SK-N-SH (cell line): ENCODE data around the gene ABCC10. TPM values are rescaled to one million over a fixed set of nuclear protein-coding genes. Genes with fewer than 3 reads are reported as not detected.

Experiments
- CTCF ChIA-PET: fragments of 300-600, 350-600 bp; formaldehyde crosslinking; extraction: SDS; loops from one replicate; lab custom pipeline; 2021; lab: Yijun Ruan, JAX
- POLR2A ChIA-PET: fragments of 350-600 bp; sonication (Branson Sonifier 250); formaldehyde crosslinking; extraction: SDS; loops from one replicate; lab custom pipeline; 2020; ENCODE audit warnings: antibody characterized with exemption, inconsistent platforms; lab: Yijun Ruan, JAX
- DNase-seq: peaks from one replicate; pipeline ENCODE4 v3.0.0; 2012
- H2AFZ ChIP-seq: fragments of 200-600 bp; sonication (generic); 2 replicates; pipeline ENCODE4 v1.8.1; 2016; ENCODE audit warnings: antibody characterized with exemption, mild to moderate bottlenecking, low read depth
- H3F3A ChIP-seq: fragments of 200-600 bp; sonication (generic); replicated peaks from 2 replicates; pipeline ENCODE3; 2016; ENCODE audit warnings: antibody characterized with exemption, mild to moderate bottlenecking; ENCODE audit not compliant: insufficient read depth
- H3K27ac ChIP-seq, 2 experiments: fragments of 200-500 bp in 1 of 2; fragments of 200-600 bp in 1 of 2; sonication (Bioruptor generic) in 1 of 2; sonication (generic), shearing (Covaris generic) in 1 of 2; 2 replicates each; pipeline versions ENCODE4 v1.5.1 to v1.6.1; 2014 to 2016; ENCODE audit warnings: low read depth in 2 of 2, inconsistent platforms in 1 of 2, low read length in 1 of 2, mild to moderate bottlenecking in 1 of 2, mixed read lengths in 1 of 2
- H3K27me3 ChIP-seq: fragments of 200-600 bp; sonication (generic), shearing (Covaris generic); 2 replicates; pipeline ENCODE4 v1.6.1; 2016; ENCODE audit warnings: mixed run types; ENCODE audit not compliant: insufficient read depth
- H3K36me3 ChIP-seq, 2 experiments: fragments of 200-500 bp in 1 of 2; fragments of 200-600 bp in 1 of 2; sonication (Bioruptor generic) in 1 of 2; sonication (generic) in 1 of 2; replicated peaks in 1 of 2; 2 replicates each; pipeline versions ENCODE3 to v1.5.1; 2014 to 2016; ENCODE audit warnings: low read length in 1 of 2, mild to moderate bottlenecking in 1 of 2; ENCODE audit not compliant: insufficient read depth in 2 of 2, control insufficient read depth in 1 of 2
- H3K4me1 ChIP-seq, 2 experiments: fragments of 200-500 bp in 1 of 2; fragments of 200-600 bp in 1 of 2; sonication (Bioruptor generic) in 1 of 2; sonication (generic), shearing (Covaris generic) in 1 of 2; 2 replicates each; pipeline versions ENCODE4 v1.5.1 to v1.6.1; 2014 to 2016; ENCODE audit warnings: low read depth in 1 of 2, low read length in 1 of 2, mixed run types in 1 of 2; ENCODE audit not compliant: insufficient read depth in 2 of 2, control insufficient read depth in 1 of 2
- H3K4me2 ChIP-seq: fragments of 200-600 bp; sonication (generic), shearing (Covaris generic); 2 replicates; pipeline ENCODE4 v1.6.1; 2017; ENCODE audit warnings: mixed run types
- H3K4me3 ChIP-seq, 2 experiments: fragments of 200-500 bp in 1 of 2; fragments of 200-600 bp in 1 of 2; sonication (Bioruptor generic) in 1 of 2; sonication (generic), shearing (Covaris generic) in 1 of 2; 2 replicates each; pipeline versions ENCODE4 v1.5.1 to v1.8.1; 2014 to 2016; ENCODE audit warnings: low read depth in 2 of 2, inconsistent platforms in 1 of 2, low read length in 1 of 2, mild to moderate bottlenecking in 1 of 2, mixed read lengths in 1 of 2, moderate library complexity in 1 of 2
- H3K79me2 ChIP-seq: fragments of 200-600 bp; sonication (generic); 2 replicates; pipeline ENCODE4 v1.8.1; 2017; ENCODE audit warnings: mild to moderate bottlenecking; ENCODE audit not compliant: insufficient read depth
- H3K9ac ChIP-seq: fragments of 200-600 bp; sonication (generic); 2 replicates; pipeline ENCODE4 v1.6.1; 2017; ENCODE audit warnings: mixed run types
- H3K9me2 ChIP-seq: fragments of 200-600 bp; sonication (generic); 2 replicates; pipeline ENCODE4 v1.6.1; 2017; ENCODE audit warnings: mixed run types
- H3K9me3 ChIP-seq: fragments of 200-600 bp; sonication (generic); 2 replicates; pipeline ENCODE4 v1.6.1; 2017; ENCODE audit warnings: mixed run types, mild to moderate bottlenecking, moderate library complexity
- H4K20me1 ChIP-seq: fragments of 200-600 bp; sonication (generic); 2 replicates; pipeline ENCODE4 v1.6.1; 2017; ENCODE audit warnings: mild to moderate bottlenecking, mixed run types; ENCODE audit not compliant: insufficient read depth
- EP300 ChIP-seq, 2 experiments: IDR thresholded peaks; 2 replicates each; pipeline versions ENCODE4 v1.4.0 to v1.6.1; 2012; ENCODE audit warnings: borderline replicate concordance in 1 of 2, low read depth in 1 of 2, low read length in 1 of 2
- EZH2phosphoT487 ChIP-seq: fragments of 200-600 bp; sonication (generic); IDR thresholded peaks from 2 replicates; pipeline ENCODE4 v1.6.1; 2017; ENCODE audit warnings: low read depth, mixed run types, mild to moderate bottlenecking, antibody characterized with exemption, moderate library complexity, borderline replicate concordance
- FOXJ3 ChIP-seq: sonication (generic); formaldehyde crosslinking; IDR thresholded peaks from 2 replicates; pipeline ENCODE4 v1.5.1; 2020; ENCODE audit warnings: mild to moderate bottlenecking, missing genetic modification reagents
- FOXM1 ChIP-seq: IDR thresholded peaks from 2 replicates; pipeline ENCODE4 v1.4.0; 2012; ENCODE audit warnings: low read depth, mild to moderate bottlenecking
- GABPA ChIP-seq: IDR thresholded peaks from 2 replicates; pipeline ENCODE4 v1.4.0; 2012; ENCODE audit warnings: low read depth, mild to moderate bottlenecking
- NFIC ChIP-seq: IDR thresholded peaks from 2 replicates; pipeline ENCODE4 v1.4.0; 2012; ENCODE audit warnings: borderline replicate concordance
- NRF1 ChIP-seq: IDR thresholded peaks from 2 replicates; pipeline ENCODE4 v1.6.1; 2012; ENCODE audit warnings: low read depth, mild to moderate bottlenecking, low read length
- RAD21 ChIP-seq: IDR thresholded peaks from 2 replicates; pipeline ENCODE4 v1.6.1; 2012; ENCODE audit warnings: mild to moderate bottlenecking, low read length
- RCOR1 ChIP-seq: fragments of 150-350 bp; IDR thresholded peaks from 2 replicates; pipeline ENCODE4 v1.6.1; 2017; ENCODE audit warnings: antibody characterized with exemption, low read length
- SIN3A ChIP-seq: IDR thresholded peaks from 2 replicates; pipeline ENCODE4 v1.6.1; 2012; ENCODE audit warnings: low read depth, mild to moderate bottlenecking, low read length, moderate library complexity, borderline replicate concordance
- SMC3 ChIP-seq: IDR thresholded peaks from 2 replicates; pipeline ENCODE4 v1.6.1; 2012; ENCODE audit warnings: low read depth, low read length, improper control_type of control experiment
- TCF12 ChIP-seq: IDR thresholded peaks from 2 replicates; pipeline ENCODE4 v1.4.0; 2012
- TEAD4 ChIP-seq: IDR thresholded peaks from 2 replicates; pipeline ENCODE4 v1.4.0; 2012; ENCODE audit warnings: mild to moderate bottlenecking, borderline replicate concordance; ENCODE audit not compliant: insufficient read depth
- YY1 ChIP-seq: IDR thresholded peaks from 2 replicates; pipeline ENCODE4 v1.4.0; 2012; ENCODE audit warnings: low read depth, mild to moderate bottlenecking
- WGBS: methylation state at CpG from one replicate; pipeline ENCODE4 v1.1.6; 2017; ENCODE audit warnings: low lambda C conversion rate; 5-methylcytosine and 5-hydroxymethylcytosine counted together
- polyA plus RNA-seq, 3 experiments: library from polyadenylated mRNA; depleted of rRNA; stranded (reverse); fragments of >200 nt; gene quantifications; 2 replicates each; pipeline ENCODE4 v1.2.3, GENCODE V29; 2012
- TF ChIP-seq, protein P1 (sequence below): IDR thresholded peaks from 2 replicates; pipeline ENCODE4 v1.4.0; 2012; ENCODE audit warnings: low read depth, borderline replicate concordance
- TF ChIP-seq, protein P2 (sequence below): IDR thresholded peaks from 2 replicates; pipeline ENCODE4; 2012
- TF ChIP-seq, protein P3 (sequence below): IDR thresholded peaks from 2 replicates; pipeline ENCODE4 v1.4.0; 2012; ENCODE audit warnings: low read depth, borderline replicate concordance
- TF ChIP-seq, protein P4 (sequence below): IDR thresholded peaks from 2 replicates; pipeline ENCODE4 v1.6.1; 2012; ENCODE audit warnings: mild to moderate bottlenecking, low read depth, low read length, moderate library complexity
- TF ChIP-seq, protein P5 (sequence below): IDR thresholded peaks from 2 replicates; pipeline ENCODE4 v1.4.0; 2012; ENCODE audit warnings: low read depth

Gene ABCC10
- polyA plus RNA-seq, 1 of the 3 experiments (the other 2 are of a cell fraction) = 28.3 TPM

DNA sequence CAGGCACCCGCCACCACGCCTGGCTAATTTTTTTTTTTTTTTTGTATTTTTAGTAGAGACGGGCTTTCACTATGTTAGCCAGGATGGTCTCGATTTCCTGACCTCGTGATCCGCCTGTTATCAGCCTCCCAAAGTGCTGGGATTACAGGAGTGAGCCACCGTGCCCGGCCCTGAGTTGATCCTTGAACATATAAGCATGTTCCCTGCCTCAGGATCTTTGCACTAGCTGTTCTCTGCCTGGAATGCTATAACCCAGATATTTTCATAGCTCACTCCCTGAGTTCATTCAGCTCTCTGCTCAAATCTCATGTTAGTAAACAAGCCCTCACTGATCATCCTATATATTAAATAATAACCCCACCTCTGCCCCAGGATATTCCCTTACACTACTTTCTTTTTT, 37.0 kb downstream of the ABCC10 start:
- H3K9ac ChIP-seq = no peak overlapping the region
- H3F3A ChIP-seq = no peaks in the 10 kb centered on the region
- no peak for DNase-seq
- peaks cover 4% of the 10 kb centered on the region; the same call in 1 of the 2 replicates for H3K27me3 ChIP-seq
- H3K27ac ChIP-seq = no peak overlapping the region
- POLR2A ChIA-PET = interaction anchor here (0.6 kb wide), 1 partner anchor 411 kb away, joined by 3 read pairs; the partner anchor contains the start of gene CUL7
- TF ChIP-seq, protein P1, sequence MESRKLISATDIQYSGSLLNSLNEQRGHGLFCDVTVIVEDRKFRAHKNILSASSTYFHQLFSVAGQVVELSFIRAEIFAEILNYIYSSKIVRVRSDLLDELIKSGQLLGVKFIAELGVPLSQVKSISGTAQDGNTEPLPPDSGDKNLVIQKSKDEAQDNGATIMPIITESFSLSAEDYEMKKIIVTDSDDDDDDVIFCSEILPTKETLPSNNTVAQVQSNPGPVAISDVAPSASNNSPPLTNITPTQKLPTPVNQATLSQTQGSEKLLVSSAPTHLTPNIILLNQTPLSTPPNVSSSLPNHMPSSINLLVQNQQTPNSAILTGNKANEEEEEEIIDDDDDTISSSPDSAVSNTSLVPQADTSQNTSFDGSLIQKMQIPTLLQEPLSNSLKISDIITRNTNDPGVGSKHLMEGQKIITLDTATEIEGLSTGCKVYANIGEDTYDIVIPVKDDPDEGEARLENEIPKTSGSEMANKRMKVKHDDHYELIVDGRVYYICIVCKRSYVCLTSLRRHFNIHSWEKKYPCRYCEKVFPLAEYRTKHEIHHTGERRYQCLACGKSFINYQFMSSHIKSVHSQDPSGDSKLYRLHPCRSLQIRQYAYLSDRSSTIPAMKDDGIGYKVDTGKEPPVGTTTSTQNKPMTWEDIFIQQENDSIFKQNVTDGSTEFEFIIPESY = no peak
- no peak for TF ChIP-seq FOXJ3 (CRISPR knock-in tag)
- TF ChIP-seq, protein P2, sequence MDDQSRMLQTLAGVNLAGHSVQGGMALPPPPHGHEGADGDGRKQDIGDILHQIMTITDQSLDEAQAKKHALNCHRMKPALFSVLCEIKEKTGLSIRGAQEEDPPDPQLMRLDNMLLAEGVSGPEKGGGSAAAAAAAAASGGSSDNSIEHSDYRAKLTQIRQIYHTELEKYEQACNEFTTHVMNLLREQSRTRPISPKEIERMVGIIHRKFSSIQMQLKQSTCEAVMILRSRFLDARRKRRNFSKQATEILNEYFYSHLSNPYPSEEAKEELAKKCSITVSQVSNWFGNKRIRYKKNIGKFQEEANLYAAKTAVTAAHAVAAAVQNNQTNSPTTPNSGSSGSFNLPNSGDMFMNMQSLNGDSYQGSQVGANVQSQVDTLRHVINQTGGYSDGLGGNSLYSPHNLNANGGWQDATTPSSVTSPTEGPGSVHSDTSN = no peak
- TF ChIP-seq, protein P3, sequence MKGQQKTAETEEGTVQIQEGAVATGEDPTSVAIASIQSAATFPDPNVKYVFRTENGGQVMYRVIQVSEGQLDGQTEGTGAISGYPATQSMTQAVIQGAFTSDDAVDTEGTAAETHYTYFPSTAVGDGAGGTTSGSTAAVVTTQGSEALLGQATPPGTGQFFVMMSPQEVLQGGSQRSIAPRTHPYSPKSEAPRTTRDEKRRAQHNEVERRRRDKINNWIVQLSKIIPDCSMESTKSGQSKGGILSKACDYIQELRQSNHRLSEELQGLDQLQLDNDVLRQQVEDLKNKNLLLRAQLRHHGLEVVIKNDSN = no peak
- no peak for TF ChIP-seq SIN3A
- no peak for TF ChIP-seq GABPA
- TF ChIP-seq YY1 = no peak
- no peak for TF ChIP-seq FOXM1
- no peak for TF ChIP-seq SMC3
- no peak for TF ChIP-seq TEAD4
- no peak for TF ChIP-seq TCF12
- TF ChIP-seq RAD21 = no peak
- TF ChIP-seq, all 33 proteins: peak for 0
- Histone ChIP-seq H2AFZ (no peak overlapping the region), H3K9me2 (no peaks in the 10 kb centered on the region), H3K79me2 (no peaks in the 10 kb centered on the region), H3K4me3 (no peak overlapping the region), H4K20me1 (no peaks in the 10 kb centered on the region), H3K9me3 (no peaks in the 10 kb centered on the region), H3K4me2 (no peak overlapping the region), H3K4me1 (no peaks in the 10 kb centered on the region), H3K36me3 (no peaks in the 10 kb centered on the region)
- WGBS = 55% methylated on average over 8 of the region's 8 CpGs
- CTCF ChIA-PET = interaction anchor here (0.6 to 14.6 kb wide), 3 partner anchors 9 to 36 kb away, joined by 3 to 382 read pairs (median 3); partner anchors contain the start of genes DLK2 and LRRC73

DNA sequence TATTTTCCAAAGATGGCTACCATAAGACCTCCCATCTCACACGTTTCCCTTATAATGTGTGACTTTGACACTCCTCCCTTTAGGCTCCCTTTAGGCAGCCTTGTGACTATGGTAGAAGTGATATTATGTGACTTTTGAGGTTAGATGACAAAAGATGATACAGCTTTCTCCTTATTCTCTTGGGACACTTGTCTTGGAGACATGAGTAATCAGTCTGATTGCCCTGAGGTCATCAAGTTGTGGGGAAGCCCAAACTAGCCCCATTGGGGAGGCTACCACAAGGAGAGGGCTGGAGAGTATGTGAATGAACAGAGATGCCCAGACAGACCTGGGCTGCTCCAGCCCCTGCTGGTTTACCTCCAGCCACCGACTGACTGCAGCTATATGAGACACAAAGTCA, 38.6 kb downstream of the ABCC10 start:
- POLR2A ChIA-PET = no interaction called here
- H3K27me3 ChIP-seq = peaks cover 4% of the 10 kb centered on the region; the same call in 1 of the 2 replicates
- 32% methylated on average over 2 of the region's 2 CpGs for WGBS
- no peak for DNase-seq
- H3K4me2 ChIP-seq = no peak overlapping the region
- H3K9ac ChIP-seq = no peak overlapping the region
- no peaks in the 10 kb centered on the region for H3F3A ChIP-seq
- H3K27ac ChIP-seq = no peak overlapping the region
- CTCF ChIA-PET = interaction anchor here (1.2 to 14.6 kb wide), 2 partner anchors 11 to 34 kb away, joined by 5 to 382 read pairs; partner anchors contain the start of genes DLK2 and LRRC73
- TF ChIP-seq, protein P4, sequence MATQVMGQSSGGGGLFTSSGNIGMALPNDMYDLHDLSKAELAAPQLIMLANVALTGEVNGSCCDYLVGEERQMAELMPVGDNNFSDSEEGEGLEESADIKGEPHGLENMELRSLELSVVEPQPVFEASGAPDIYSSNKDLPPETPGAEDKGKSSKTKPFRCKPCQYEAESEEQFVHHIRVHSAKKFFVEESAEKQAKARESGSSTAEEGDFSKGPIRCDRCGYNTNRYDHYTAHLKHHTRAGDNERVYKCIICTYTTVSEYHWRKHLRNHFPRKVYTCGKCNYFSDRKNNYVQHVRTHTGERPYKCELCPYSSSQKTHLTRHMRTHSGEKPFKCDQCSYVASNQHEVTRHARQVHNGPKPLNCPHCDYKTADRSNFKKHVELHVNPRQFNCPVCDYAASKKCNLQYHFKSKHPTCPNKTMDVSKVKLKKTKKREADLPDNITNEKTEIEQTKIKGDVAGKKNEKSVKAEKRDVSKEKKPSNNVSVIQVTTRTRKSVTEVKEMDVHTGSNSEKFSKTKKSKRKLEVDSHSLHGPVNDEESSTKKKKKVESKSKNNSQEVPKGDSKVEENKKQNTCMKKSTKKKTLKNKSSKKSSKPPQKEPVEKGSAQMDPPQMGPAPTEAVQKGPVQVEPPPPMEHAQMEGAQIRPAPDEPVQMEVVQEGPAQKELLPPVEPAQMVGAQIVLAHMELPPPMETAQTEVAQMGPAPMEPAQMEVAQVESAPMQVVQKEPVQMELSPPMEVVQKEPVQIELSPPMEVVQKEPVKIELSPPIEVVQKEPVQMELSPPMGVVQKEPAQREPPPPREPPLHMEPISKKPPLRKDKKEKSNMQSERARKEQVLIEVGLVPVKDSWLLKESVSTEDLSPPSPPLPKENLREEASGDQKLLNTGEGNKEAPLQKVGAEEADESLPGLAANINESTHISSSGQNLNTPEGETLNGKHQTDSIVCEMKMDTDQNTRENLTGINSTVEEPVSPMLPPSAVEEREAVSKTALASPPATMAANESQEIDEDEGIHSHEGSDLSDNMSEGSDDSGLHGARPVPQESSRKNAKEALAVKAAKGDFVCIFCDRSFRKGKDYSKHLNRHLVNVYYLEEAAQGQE = no peak
- TF ChIP-seq NRF1 (no peak), EZH2phosphoT487 (no peak), NFIC (no peak), GABPA (no peak), EP300 (IDR thresholded peaks at IDR 0.05; ENCODE audit: borderline replicate concordance in 1 of 2, low read depth in 1 of 2, low read length in 1 of 2) (no peak), RCOR1 (no peak)
- TF ChIP-seq, protein P5, sequence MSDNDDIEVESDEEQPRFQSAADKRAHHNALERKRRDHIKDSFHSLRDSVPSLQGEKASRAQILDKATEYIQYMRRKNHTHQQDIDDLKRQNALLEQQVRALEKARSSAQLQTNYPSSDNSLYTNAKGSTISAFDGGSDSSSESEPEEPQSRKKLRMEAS = no peak
- no peaks in the 10 kb centered on the region for H3K36me3 ChIP-seq
- H2AFZ ChIP-seq = no peak overlapping the region
- H3K79me2 ChIP-seq = no peaks in the 10 kb centered on the region
- no peaks in the 10 kb centered on the region for H4K20me1 ChIP-seq
- no peaks in the 10 kb centered on the region for H3K9me2 ChIP-seq
- no peak overlapping the region for H3K4me3 ChIP-seq
- no peaks in the 10 kb centered on the region for H3K4me1 ChIP-seq
- H3K9me3 ChIP-seq = no peaks in the 10 kb centered on the region
